GM18870 (cell line): ENCODE measurements around the gene PARD3.
"Not testable (repeated sequence)": the region's sequence is repeated elsewhere in the genome, so short reads cannot be mapped to it uniquely, and the experiment has no call there.

ENCODE experiments used
- ATAC-seq: cut with Tn5 transposase; IDR thresholded peaks from one replicate; pipeline ENCODE4 v1.9.1; 2021; ENCODE audit warnings: moderate library complexity; ENCODE audit not compliant: unreplicated experiment

The PARD3 gene

GRCh38 chr10:34800624-34801023 lies 14.5 kb downstream of the PARD3 start:
- ATAC-seq, result no peak

GRCh38 chr10:34798654-34799053 lies 16.4 kb downstream of the PARD3 start:
- ATAC-seq, result no peak

- ATAC-seq, result no peak
These were observed 17.9 kb downstream of the PARD3 start for GRCh38 chr10:34797155-34797554.

- ATAC-seq, result no peak
These were observed 19.0 kb downstream of the PARD3 start for GRCh38 chr10:34796133-34796532.

GRCh38 chr10:34795334-34795733 lies 19.8 kb downstream of the PARD3 start:
- no peak for ATAC-seq

- ATAC-seq, result no peak
These were observed 20.3 kb downstream of the PARD3 start for GRCh38 chr10:34794835-34795234.

- not testable (repeated sequence) for ATAC-seq
These were observed 21.5 kb downstream of the PARD3 start for GRCh38 chr10:34793581-34793980.

- ATAC-seq, result no peak
These were observed 22.2 kb downstream of the PARD3 start for GRCh38 chr10:34792881-34793280.

- no peak for ATAC-seq
These were observed 23.1 kb downstream of the PARD3 start for GRCh38 chr10:34791947-34792346.

- ATAC-seq, result no peak
These were observed 23.9 kb downstream of the PARD3 start for GRCh38 chr10:34791228-34791627.

GRCh38 chr10:34789966-34790506 lies 25.1 kb downstream of the PARD3 start:
- no peak for ATAC-seq

GRCh38 chr10:34786464-34786863 lies 28.6 kb downstream of the PARD3 start:
- ATAC-seq, result no peak

- ATAC-seq, result no peak
These were observed 33.4 kb downstream of the PARD3 start for GRCh38 chr10:34781711-34782110.

GRCh38 chr10:34780818-34781380 lies 34.2 kb downstream of the PARD3 start:
- ATAC-seq, result peak; percentile 71

GRCh38 chr10:34778237-34778636 lies 36.9 kb downstream of the PARD3 start:
- no peak for ATAC-seq

- ATAC-seq, result no peak
These were observed 38.9 kb downstream of the PARD3 start for GRCh38 chr10:34776090-34776690.

- ATAC-seq, result no peak
These were observed 40.0 kb downstream of the PARD3 start for GRCh38 chr10:34775044-34775637.

- no peak for ATAC-seq
These were observed 41.2 kb downstream of the PARD3 start for GRCh38 chr10:34773636-34774630.

- no peak for ATAC-seq
These were observed 43.6 kb downstream of the PARD3 start for GRCh38 chr10:34771525-34771924.

GRCh38 chr10:34771106-34771505 lies 44.0 kb downstream of the PARD3 start:
- ATAC-seq, result no peak

- no peak for ATAC-seq
These were observed 45.2 kb downstream of the PARD3 start for GRCh38 chr10:34769899-34770298.
